HepG2 (cell line): ENCODE results near the gene MTPN. TPM values are rescaled to one million over a fixed set of nuclear protein-coding genes. Genes with fewer than 3 reads are reported as not detected.

Experiments used
- ATAC-seq: fragments of 200-7000 bp; cut with Tn5 transposase; 3 replicates; pipeline ENCODE4 v1.9.1; 2020; ENCODE audit warnings: mild to moderate bottlenecking, moderate library complexity
- BruUV-seq: library from RNA; stranded (reverse); fragments of 400-500 nt; replicated peaks from 2 replicates; lab custom pipeline; 2021; lab: Mats Ljungman, UMichigan
- CTCF ChIA-PET: fragments of 300-600 bp; formaldehyde crosslinking; extraction: SDS; loops from one replicate; lab custom pipeline; 2021; ENCODE audit warnings: low total read pairs, inconsistent platforms, low intra/inter-chr PET ratio; lab: Yijun Ruan, JAX
- POLR2A ChIA-PET: fragments of 350-600 bp; sonication (Branson Sonifier 250); formaldehyde crosslinking; loops from one replicate; lab custom pipeline; 2020; ENCODE audit warnings: antibody characterized with exemption, inconsistent platforms; lab: Yijun Ruan, JAX
- DNase-seq: peaks from one replicate; pipeline ENCODE4 v3.0.0-alpha.2; 2015; ENCODE audit warnings: low spot score
- FAIRE-seq: peaks from 3 replicates; lab custom pipeline; 2011; peaks lifted over from hg19 to GRCh38; lab: Jason Lieb, UNC
- H2AFZ ChIP-seq: one replicate; pipeline ENCODE4 v1.6.1; 2011; ENCODE audit warnings: low read length, inconsistent platforms
- H3K27ac ChIP-seq: fragments of 300-600 bp; 3 replicates; pipeline ENCODE4 v1.8.0; 2011; ENCODE audit warnings: mixed run types, mild to moderate bottlenecking, mixed read lengths, low read length, inconsistent platforms; ENCODE audit not compliant: insufficient read depth; ENCODE audit errors: extremely low read length
- H3K27me3 ChIP-seq, 2 experiments: fragments of 200-600 bp in 1 of 2; 2 replicates in 1 of 2; 3 replicates in 1 of 2; pipeline versions ENCODE4 v1.6.0 to v1.8.0; 2011; ENCODE audit warnings: low read length in 2 of 2, mild to moderate bottlenecking in 2 of 2, moderate library complexity in 2 of 2, inconsistent platforms in 1 of 2; ENCODE audit not compliant: insufficient read depth in 2 of 2, control insufficient read depth in 1 of 2
- H3K36me3 ChIP-seq, 2 experiments: fragments of 200-600 bp in 1 of 2; replicated peaks in 1 of 2; 2 replicates in 1 of 2; 3 replicates in 1 of 2; pipeline versions ENCODE4 v1.5.1 to v1.8.0; 2011; ENCODE audit warnings: low read length in 2 of 2, inconsistent platforms in 1 of 2; ENCODE audit not compliant: insufficient read depth in 2 of 2, control insufficient read depth in 1 of 2
- H3K4me1 ChIP-seq: 2 replicates; pipeline ENCODE4 v1.5.1; 2012; ENCODE audit warnings: low read length, inconsistent platforms; ENCODE audit not compliant: insufficient read depth
- H3K4me2 ChIP-seq: 2 replicates; pipeline ENCODE4 v1.6.0; 2011; ENCODE audit warnings: low read depth, low read length, inconsistent platforms
- H3K4me3 ChIP-seq, 3 experiments: fragments of 200-600 bp in 1 of 3; sonication (generic), shearing (Covaris generic) in 1 of 3; replicated peaks in 1 of 3; 2 replicates each; pipeline ENCODE4 v1.5.1; 2011 to 2016; ENCODE audit warnings: low read length in 3 of 3, inconsistent platforms in 2 of 3, low read depth in 2 of 3, mild to moderate bottlenecking in 2 of 3, control low read depth in 1 of 3, mixed read lengths in 1 of 3; ENCODE audit not compliant: insufficient read depth in 1 of 3
- H3K79me2 ChIP-seq: one replicate; pipeline ENCODE4 v1.6.1; 2011; ENCODE audit warnings: low read length, inconsistent platforms; ENCODE audit not compliant: insufficient read depth
- H3K9ac ChIP-seq: 2 replicates; pipeline ENCODE4 v1.6.0; 2011; ENCODE audit warnings: mild to moderate bottlenecking, low read depth, low read length, inconsistent platforms; ENCODE audit not compliant: insufficient read depth
- H3K9me3 ChIP-seq: 2 replicates; pipeline ENCODE4 v1.5.1; 2012; ENCODE audit warnings: mild to moderate bottlenecking, low read length
- H4K20me1 ChIP-seq: 2 replicates; pipeline ENCODE4 v1.6.0; 2011; ENCODE audit warnings: inconsistent platforms, mild to moderate bottlenecking, low read length, moderate library complexity; ENCODE audit not compliant: insufficient read depth
- EED ChIP-seq: sonication (generic); formaldehyde crosslinking; IDR thresholded peaks from 2 replicates; pipeline ENCODE4 v1.5.0; 2020; ENCODE audit warnings: mild to moderate bottlenecking, missing genetic modification reagents
- FLYWCH1 ChIP-seq: sonication (generic); formaldehyde crosslinking; IDR thresholded peaks from 2 replicates; pipeline ENCODE4 v1.8.1; 2023; ENCODE audit warnings: mild to moderate bottlenecking, missing genetic modification reagents
- FOXA3 ChIP-seq: IDR thresholded peaks from 2 replicates; pipeline ENCODE4 v1.6.1; 2016; ENCODE audit warnings: missing genetic modification reagents, missing compliant biosample characterization
- HNRNPK ChIP-seq: fragments of 200-400 bp; formaldehyde crosslinking; IDR thresholded peaks from 2 replicates; pipeline ENCODE4 v1.6.1; 2018; ENCODE audit warnings: low read length, low read depth, moderate library complexity, mild to moderate bottlenecking; ENCODE audit not compliant: poor library complexity, severe bottlenecking
- SMYD3 ChIP-seq: sonication (generic); formaldehyde crosslinking; IDR thresholded peaks from 2 replicates; pipeline ENCODE4 v1.8.1; 2023; ENCODE audit warnings: mild to moderate bottlenecking, missing genetic modification reagents
- YY1 ChIP-seq: IDR thresholded peaks from 2 replicates; pipeline ENCODE4 v1.6.1; 2011; ENCODE audit warnings: low read length, low read depth, moderate library complexity, mild to moderate bottlenecking; ENCODE audit not compliant: insufficient read depth, insufficient replicate concordance
- ZFP36 ChIP-seq: fragments of 150-350 bp; IDR thresholded peaks from 2 replicates; pipeline ENCODE4 v1.6.1; 2018; ENCODE audit warnings: borderline replicate concordance, low read length, low read depth; ENCODE audit not compliant: partially characterized antibody
- ZMAT3 ChIP-seq: sonication (generic); formaldehyde crosslinking; conservative IDR thresholded peaks from 2 replicates; pipeline ENCODE4 v1.7.0; 2021; ENCODE audit warnings: missing genetic modification reagents
- ZNF232 ChIP-seq: sonication (generic); formaldehyde crosslinking; IDR thresholded peaks from 2 replicates; pipeline ENCODE4 v1.4.0; 2020; ENCODE audit warnings: missing genetic modification reagents, borderline replicate concordance
- ZNF564 ChIP-seq: sonication (generic); formaldehyde crosslinking; IDR thresholded peaks from 2 replicates; pipeline ENCODE4 v1.8.1; 2023; ENCODE audit warnings: mild to moderate bottlenecking, missing genetic modification reagents
- ZNF674 ChIP-seq: sonication (generic); formaldehyde crosslinking; IDR thresholded peaks from 2 replicates; pipeline ENCODE4 v1.5.0; 2020; ENCODE audit warnings: low read depth, mild to moderate bottlenecking, missing genetic modification reagents
- WGBS: methylation state at CpG from one replicate; pipeline ENCODE4 v1.1.6; 2017; ENCODE audit warnings: low lambda C conversion rate; 5-methylcytosine and 5-hydroxymethylcytosine counted together
- in situ Hi-C: cut with HindIII; loops from 2 replicates; pipeline ENCODE4 v1.10.0; 2017; ENCODE audit warnings: low pct_unique_long_range_greater_than_20kb; ENCODE audit not compliant: extremely low pct_ligation_motif_present
- intact Hi-C: fragments of 100-400 bp; cut with micrococcal nuclease; formaldehyde crosslinking; loops from one replicate; pipeline ENCODE4 v1.10.0; 2022; ENCODE audit not compliant: unreplicated experiment
- polyA plus RNA-seq, 8 experiments: library from polyadenylated mRNA; depleted of rRNA in 3 of 8; stranded (reverse) in 7 of 8; unstranded in 1 of 8; fragments of >200 nt; fragmentation: Illumina TruSeq in 4 of 8; extraction: Trizol in 4 of 8; gene quantifications; 2 replicates each; pipeline versions ENCODE4 v1.2.1 to v1.2.3, GENCODE V29; 2011 to 2016; ENCODE audit warnings: low read depth in 4 of 8, missing spikeins in 1 of 8, mixed read lengths in 1 of 8; ENCODE audit not compliant: insufficient read depth in 1 of 8
- total RNA-seq, 5 experiments: library from RNA; depleted of rRNA; stranded (reverse); fragments of >200 nt; fragmentation: Illumina TruSeq; extraction: Trizol; gene quantifications; 2 replicates each; pipeline ENCODE4 v1.2.3, GENCODE V29; 2016; ENCODE audit warnings: low read depth in 1 of 5
- TF ChIP-seq, protein P1 (sequence below): sonication (generic); formaldehyde crosslinking; IDR thresholded peaks from 2 replicates; pipeline ENCODE4 v1.8.0; 2023; ENCODE audit warnings: mild to moderate bottlenecking, missing genetic modification reagents
- TF ChIP-seq, protein P2 (sequence below): sonication (generic); formaldehyde crosslinking; IDR thresholded peaks from 2 replicates; pipeline ENCODE4 v1.4.0; 2020; ENCODE audit warnings: missing genetic modification reagents, mild to moderate bottlenecking, borderline replicate concordance

The MTPN gene
- total and polyA plus RNA-seq, 2 of the 13 experiments (the other 11 are each of a cell fraction or from before 2014, with no cell fraction given) = 31.1 to 71.7 TPM

DNA sequence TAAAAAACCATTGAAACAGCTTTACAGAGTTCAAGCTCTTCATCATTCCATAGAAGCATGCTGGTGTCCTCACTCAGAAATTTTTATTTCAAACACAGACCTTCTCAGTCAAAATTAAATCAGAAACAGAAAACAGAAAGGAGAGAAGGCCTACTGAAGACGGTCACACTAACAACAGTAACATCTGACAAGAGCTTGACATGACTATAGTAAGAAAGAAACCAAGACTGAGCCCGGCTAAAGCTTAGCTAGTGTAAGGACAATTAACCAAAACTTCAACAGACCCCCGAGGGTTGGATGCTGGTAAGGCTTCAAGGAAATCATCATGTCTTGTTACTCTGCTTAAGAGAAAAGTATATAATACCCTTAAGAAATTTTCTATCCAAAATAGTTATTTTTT lies 38.6 kb downstream of the MTPN start:
- CTCF ChIA-PET = no interaction called here
- ATAC-seq (no peak), FAIRE-seq (no peak), DNase-seq (no peak)
- H3K9ac ChIP-seq = no peak overlapping the region
- no peaks in the 10 kb centered on the region for H4K20me1 ChIP-seq
- peaks cover 7% of the 10 kb centered on the region for H3K79me2 ChIP-seq
- no peaks in the 10 kb centered on the region for H3K27me3 ChIP-seq
- no TSS peak for BruUV-seq
- no peaks in the 10 kb centered on the region for H3K4me1 ChIP-seq
- peaks cover 0 to 5% of the 10 kb centered on the region in 2 experiments; a peak in 1 of 5 replicates for H3K36me3 ChIP-seq
- H3K27ac ChIP-seq = no peak overlapping the region
- in situ Hi-C loops (no loop called here), intact Hi-C loops (no loop called here)
- no peaks in the 10 kb centered on the region for H3K9me3 ChIP-seq
- TF ChIP-seq ZNF232 (CRISPR knock-in tag) = no peak
- TF ChIP-seq HNRNPK = no peak
- TF ChIP-seq EED (CRISPR knock-in tag) = no peak
- H3K4me2 ChIP-seq = no peak overlapping the region
- WGBS = 96% methylated on average over 3 of the region's 3 CpGs
- H3K4me3 ChIP-seq = no peak overlapping the region
- POLR2A ChIA-PET = no interaction called here
- no peak overlapping the region for H2AFZ ChIP-seq

DNA sequence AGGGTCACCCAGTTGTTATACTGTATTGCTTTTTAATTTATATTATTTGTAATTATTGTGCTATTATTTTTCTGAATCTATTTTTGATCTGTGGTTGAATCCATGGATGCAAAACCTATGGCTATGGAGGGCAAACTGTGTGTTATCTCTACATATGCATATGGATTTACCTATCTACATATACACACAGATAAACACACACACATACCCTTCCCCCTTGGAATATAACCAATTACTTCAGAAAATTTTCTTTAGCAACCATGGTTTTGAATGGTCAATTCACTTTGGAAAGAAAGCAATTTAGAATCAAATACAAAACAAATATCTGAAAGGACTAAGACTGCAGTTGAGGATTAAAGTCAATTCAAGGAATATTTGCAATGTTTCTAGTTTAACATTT lies 39.1 kb downstream of the MTPN start:
- ChIA-PET CTCF (no interaction called here), POLR2A (no interaction called here)
- Histone ChIP-seq H3K9me3 (no peaks in the 10 kb centered on the region), H3K4me2 (no peak overlapping the region), H3K9ac (no peak overlapping the region), H3K36me3 (peaks cover 0 to 5% of the 10 kb centered on the region in 2 experiments; a peak in 1 of 5 replicates), H3K79me2 (peaks cover 7% of the 10 kb centered on the region), H3K27me3 (no peaks in the 10 kb centered on the region), H4K20me1 (no peaks in the 10 kb centered on the region), H3K4me3 (no peak overlapping the region), H3K4me1 (no peaks in the 10 kb centered on the region), H3K27ac (no peak overlapping the region), H2AFZ (no peak overlapping the region)
- no TSS peak for BruUV-seq
- FAIRE-seq = no peak
- intact Hi-C loops (no loop called here), in situ Hi-C loops (no loop called here)
- no peak for ATAC-seq
- DNase-seq = no peak
- TF ChIP-seq FOXA3 (CRISPR knock-in tag) = no peak
- TF ChIP-seq YY1 = no peak
- TF ChIP-seq FLYWCH1 = no peak
- TF ChIP-seq ZNF674 = no peak
- no peak for TF ChIP-seq SMYD3 (CRISPR knock-in tag)
- TF ChIP-seq ZNF564 (CRISPR knock-in tag) = no peak
- TF ChIP-seq ZFP36 = no peak
- TF ChIP-seq, protein P1, sequence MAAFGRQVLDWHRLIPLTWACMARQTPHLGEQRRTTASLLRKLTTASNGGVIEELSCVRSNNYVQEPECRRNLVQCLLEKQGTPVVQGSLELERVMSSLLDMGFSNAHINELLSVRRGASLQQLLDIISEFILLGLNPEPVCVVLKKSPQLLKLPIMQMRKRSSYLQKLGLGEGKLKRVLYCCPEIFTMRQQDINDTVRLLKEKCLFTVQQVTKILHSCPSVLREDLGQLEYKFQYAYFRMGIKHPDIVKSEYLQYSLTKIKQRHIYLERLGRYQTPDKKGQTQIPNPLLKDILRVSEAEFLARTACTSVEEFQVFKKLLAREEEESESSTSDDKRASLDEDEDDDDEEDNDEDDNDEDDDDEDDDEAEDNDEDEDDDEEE (CRISPR knock-in tag) = no peak
- TF ChIP-seq ZMAT3 (CRISPR knock-in tag) = no peak
- TF ChIP-seq, protein P2, sequence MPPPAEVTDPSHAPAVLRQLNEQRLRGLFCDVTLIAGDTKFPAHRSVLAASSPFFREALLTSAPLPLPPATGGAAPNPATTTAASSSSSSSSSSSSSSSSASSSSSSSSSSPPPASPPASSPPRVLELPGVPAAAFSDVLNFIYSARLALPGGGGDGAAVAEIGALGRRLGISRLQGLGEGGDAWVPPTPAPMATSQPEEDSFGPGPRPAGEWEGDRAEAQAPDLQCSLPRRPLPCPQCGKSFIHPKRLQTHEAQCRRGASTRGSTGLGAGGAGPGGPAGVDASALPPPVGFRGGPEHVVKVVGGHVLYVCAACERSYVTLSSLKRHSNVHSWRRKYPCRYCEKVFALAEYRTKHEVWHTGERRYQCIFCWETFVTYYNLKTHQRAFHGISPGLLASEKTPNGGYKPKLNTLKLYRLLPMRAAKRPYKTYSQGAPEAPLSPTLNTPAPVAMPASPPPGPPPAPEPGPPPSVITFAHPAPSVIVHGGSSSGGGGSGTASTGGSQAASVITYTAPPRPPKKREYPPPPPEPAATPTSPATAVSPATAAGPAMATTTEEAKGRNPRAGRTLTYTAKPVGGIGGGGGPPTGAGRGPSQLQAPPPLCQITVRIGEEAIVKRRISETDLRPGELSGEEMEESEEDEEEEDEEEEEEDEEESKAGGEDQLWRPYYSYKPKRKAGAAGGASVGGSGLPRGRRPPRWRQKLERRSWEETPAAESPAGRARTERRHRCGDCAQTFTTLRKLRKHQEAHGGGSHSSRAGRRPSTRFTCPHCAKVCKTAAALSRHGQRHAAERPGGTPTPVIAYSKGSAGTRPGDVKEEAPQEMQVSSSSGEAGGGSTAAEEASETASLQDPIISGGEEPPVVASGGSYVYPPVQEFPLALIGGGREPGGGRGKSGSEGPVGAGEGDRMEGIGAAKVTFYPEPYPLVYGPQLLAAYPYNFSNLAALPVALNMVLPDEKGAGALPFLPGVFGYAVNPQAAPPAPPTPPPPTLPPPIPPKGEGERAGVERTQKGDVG (CRISPR knock-in tag) = no peak
